NCI-H526 (cell line): ENCODE results near the gene RNPS1.

ENCODE experiments used
- DNase-seq, 2 experiments: peaks; one replicate each; lab custom pipeline; 2025; lab: John Stamatoyannopoulos, UW

Gene RNPS1

GRCh38 chr16:2235695-2236336 is 32.1 kb downstream of the RNPS1 start:
- no peak for DNase-seq

DNA sequence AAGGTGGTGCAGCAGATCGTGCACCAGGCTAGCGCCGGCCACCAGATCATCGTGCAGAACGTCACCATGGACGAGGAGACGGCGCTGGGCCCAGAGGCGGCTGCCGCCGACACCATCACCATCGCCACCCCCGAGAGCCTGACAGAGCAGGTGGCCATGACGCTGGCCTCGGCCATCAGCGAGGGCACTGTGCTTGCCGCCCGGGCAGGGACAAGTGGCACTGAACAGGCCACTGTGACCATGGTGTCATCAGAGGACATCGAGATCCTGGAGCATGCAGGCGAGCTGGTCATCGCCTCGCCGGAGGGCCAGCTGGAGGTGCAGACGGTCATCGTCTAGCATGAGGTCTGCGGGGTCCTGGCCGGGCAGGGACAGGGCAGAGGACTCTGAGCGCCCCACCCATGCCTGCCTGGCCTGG is 32.7 kb downstream of the RNPS1 start:
- DNase-seq = no peak

DNA sequence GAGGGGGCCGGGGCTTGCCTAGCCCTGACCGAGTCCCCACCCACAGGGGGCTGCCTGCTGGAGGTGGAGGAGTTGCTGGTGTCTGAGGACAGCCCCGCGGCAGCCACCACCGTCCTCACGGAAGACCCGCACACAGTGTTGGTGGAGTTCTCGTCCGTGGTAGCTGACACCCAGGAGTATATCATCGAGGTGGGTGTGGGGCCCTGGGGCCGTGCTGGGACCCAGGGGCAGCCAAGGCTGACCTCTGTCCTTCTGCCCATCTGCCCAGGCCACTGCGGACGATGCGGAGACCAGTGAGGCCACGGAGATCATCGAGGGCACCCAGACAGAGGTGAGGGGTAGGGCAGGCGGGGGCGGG is 33.1 kb downstream of the RNPS1 start:
- no peak for DNase-seq

GRCh38 chr16:2233872-2234812 is 33.8 kb downstream of the RNPS1 start:
- peak in 1 of 2 experiments; percentile 46 for DNase-seq

- DNase-seq = no peak
These were observed 34.7 kb downstream of the RNPS1 start for GRCh38 chr16:2233046-2233775.

GRCh38 chr16:2232094-2232990 is 35.6 kb downstream of the RNPS1 start:
- DNase-seq = no peak

DNA sequence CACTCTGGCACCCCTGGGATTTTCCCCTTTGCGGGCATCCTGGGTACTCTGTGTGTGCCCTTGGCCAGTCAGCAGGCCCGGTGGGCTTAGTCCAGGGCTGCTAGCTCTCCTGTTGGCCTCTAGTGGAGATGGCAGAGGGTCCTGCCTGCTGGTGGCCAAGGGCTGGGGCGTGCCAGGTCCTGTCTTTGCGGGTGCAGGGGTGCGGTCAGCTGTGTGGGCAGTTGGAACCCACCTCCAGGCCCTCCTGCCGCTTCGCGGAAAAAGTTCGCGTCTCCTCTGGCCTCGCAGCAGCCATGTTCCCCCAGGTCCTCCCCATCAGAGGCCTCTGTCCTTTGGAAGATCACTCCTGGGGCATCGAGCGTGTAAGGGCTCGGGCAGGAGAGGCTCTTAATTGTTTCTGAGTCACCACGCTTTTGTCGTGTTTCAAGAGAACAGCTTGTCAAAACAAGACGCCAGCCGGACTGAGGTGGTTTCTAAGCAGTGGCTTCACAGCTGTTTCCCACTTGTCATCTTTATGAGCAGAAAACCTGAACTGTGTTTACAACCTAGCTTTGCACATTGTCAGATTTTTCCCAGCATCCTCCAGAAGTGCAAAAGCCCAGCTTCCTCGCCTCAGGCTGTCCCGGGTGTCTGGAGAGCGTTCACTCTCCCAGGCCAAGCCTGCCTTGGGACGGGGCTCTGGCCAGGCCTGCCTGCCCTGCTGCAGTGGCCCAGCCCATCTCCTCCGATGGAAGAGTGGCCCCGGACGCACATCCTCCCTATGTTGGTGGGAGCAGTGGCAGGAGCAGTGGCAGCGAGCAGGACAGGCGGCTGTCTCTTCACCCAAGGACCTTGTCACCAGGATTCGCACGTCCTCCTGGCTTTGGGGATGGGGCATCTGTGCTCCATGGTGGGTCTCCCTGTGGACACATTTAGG is 36.7 kb downstream of the RNPS1 start:
- DNase-seq = no peak

DNA sequence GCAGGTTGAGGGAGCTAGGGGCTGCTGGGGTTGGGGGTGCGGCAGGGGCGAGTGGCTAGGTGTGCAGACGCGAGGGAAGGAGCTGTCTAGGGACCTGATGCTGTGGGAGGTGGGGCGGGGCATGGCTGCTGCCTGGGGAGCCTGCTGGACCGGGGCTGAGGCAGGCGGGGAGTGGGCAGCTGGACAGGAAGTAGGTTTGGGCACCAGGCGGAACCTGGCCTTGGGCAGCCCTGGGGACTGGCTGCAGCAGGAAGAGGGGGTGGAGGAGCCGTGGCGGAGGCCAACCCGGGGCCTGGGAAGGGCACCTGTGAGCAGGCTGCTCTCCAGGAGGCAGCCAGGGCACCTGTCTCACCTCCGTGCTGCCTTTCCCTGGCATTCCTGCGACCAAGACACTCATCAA is 37.5 kb downstream of the RNPS1 start:
- DNase-seq = no peak

DNA sequence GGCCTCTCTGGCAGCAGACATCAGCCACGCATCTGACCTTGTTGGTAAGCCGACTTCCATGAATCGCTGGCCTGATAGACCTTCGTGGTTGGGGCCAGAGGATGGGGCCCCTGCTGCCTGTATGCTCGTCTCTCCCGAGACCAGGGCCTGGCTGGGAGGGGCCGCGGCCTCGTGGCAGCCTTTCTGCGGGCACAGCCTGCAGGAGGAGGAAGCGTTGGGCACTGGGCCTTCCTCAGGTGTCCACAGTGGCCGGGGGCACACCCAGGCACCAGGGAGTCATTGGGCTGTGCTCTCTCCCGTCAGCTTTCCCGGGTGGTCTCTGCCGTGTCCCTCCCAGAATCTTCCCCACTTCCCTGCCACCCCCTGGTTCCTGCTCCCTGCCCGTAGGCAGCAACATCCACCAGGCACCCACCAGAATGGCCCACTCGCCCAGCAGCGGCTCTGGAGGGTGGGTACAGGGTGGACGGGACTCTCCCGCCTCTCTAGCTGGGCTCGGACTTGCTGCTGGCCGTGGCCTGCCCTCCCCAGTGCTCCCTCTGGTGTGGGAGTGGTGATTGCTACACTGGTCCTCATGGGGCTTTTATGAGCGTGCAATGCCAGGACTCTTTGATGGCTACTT is 38.2 kb downstream of the RNPS1 start:
- DNase-seq = no peak

DNA sequence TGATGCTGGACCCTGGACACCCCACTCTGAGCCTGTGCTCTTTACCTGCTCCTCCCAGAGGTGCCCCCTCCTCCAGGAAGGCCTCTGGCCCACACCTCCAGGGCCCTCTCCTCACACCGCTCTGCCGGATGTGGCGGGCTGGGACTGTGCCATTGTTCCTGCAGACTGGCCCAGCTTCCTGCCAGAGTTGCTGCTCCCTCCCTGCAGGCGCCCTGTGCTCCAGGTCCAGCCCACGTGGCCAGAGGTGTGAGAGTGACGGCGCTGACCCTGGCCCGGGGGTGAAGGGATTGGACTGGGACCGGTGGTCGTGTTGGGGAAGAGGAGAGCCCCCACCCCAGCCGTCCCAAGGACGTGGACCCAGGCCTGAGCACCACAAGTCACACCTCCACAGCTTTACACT is 38.8 kb downstream of the RNPS1 start:
- no peak for DNase-seq

GRCh38 chr16:2228161-2228824 is 39.6 kb downstream of the RNPS1 start:
- no peak for DNase-seq

GRCh38 chr16:2226918-2227317 is 41.0 kb downstream of the RNPS1 start:
- no peak for DNase-seq

- no peak for DNase-seq
These were observed 41.6 kb downstream of the RNPS1 start for GRCh38 chr16:2226245-2226793.

- DNase-seq = peak; percentile 34 to 58
These were observed 43.9 kb downstream of the RNPS1 start for GRCh38 chr16:2223942-2224486.

- peak; percentile 94 to 99 for DNase-seq
These were observed 44.5 kb downstream of the RNPS1 start, which contains the start of gene E4F1 for GRCh38 chr16:2223221-2223941. TSS of gene E4F1 (plus strand) at chr16:2223591. CDS start at chr16:2223614, 23 bp downstream.

DNA sequence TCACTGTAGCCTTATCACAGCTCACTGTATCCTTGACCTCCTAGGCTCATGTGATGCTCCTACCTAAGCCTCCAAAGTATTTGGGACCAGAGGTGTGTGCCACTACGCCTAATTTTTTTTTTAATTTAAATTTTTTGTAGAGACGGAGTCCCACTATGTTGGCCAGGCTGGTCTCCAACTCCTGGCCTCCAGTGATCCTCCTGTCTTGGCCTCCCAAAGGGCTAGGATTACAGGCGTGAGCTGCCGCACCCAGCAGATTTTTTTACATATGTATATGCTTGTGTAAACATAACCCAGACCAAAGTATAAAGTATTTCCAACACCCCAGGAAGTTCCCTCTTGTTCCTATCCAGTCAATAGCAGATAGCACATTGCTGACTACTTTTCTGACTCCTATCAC is 51.6 kb downstream of the RNPS1 start:
- DNase-seq = no peak

DNA sequence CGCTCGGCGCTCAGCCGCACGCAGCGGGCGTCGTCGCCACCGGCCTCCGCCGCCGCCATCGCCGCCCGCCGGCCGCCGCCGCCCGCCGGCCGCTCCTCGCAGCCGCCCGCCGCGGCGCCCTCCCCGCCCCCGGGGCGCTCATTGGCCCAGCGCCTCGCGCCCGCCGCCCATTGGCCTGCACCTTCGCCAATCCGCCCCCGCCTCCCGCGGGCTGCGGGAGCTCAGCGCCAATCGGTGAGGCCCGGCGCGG is 53.3 kb downstream of the RNPS1 start, which contains the start of gene PGP:
Gene PGP, minus strand, starts transcription at position 122 of the 250 bp plus-strand sequence. Its CDS starts 63 bp downstream, at position 59.
- DNase-seq = no peak
